Endothelial cell of umbilical vein (primary cell): ENCODE results near the gene CCNG2. TPM values are rescaled to one million over a fixed set of nuclear protein-coding genes. Genes with fewer than 3 reads are reported as not detected.

ENCODE experiments used
- BruUV-seq: library from RNA; stranded (reverse); fragments of 400-500 nt; replicated peaks from 2 replicates; lab custom pipeline; 2021; lab: Mats Ljungman, UMichigan
- CTCF ChIA-PET: fragments of 300-600, 350-600 bp; sonication (Branson Sonifier 250); formaldehyde crosslinking; loops from one replicate; lab custom pipeline; 2021; ENCODE audit warnings: antibody characterized with exemption, inconsistent platforms; lab: Charles Lee
- POLR2A ChIA-PET: fragments of 300-600, 350-600 bp; sonication (Branson Sonifier 250); formaldehyde crosslinking; loops from one replicate; lab custom pipeline; 2021; ENCODE audit warnings: antibody characterized with exemption, inconsistent platforms; lab: Charles Lee
- DNase-seq: peaks from one replicate; pipeline ENCODE4 v3.0.0-alpha.2; 2011; ENCODE audit warnings: low read depth, low spot score
- FAIRE-seq: peaks from 2 replicates; lab custom pipeline; 2011; peaks lifted over from hg19 to GRCh38; lab: Jason Lieb, UNC
- H2AFZ ChIP-seq: 2 replicates; pipeline ENCODE4 v1.6.0; 2012; ENCODE audit warnings: low read depth, low read length, control low read depth, inconsistent platforms
- H3K27ac ChIP-seq: 2 replicates; pipeline ENCODE4 v1.5.1; 2011; ENCODE audit warnings: low read depth, mild to moderate bottlenecking, control low read depth, low read length, moderate library complexity; ENCODE audit not compliant: insufficient read depth
- H3K27me3 ChIP-seq, 2 experiments: 2 replicates each; pipeline versions ENCODE4 v1.6.0 to v1.6.1; 2011; ENCODE audit warnings: low read length in 2 of 2, mixed read lengths in 1 of 2; ENCODE audit not compliant: control insufficient read depth in 2 of 2, insufficient read depth in 2 of 2
- H3K36me3 ChIP-seq, 2 experiments: 2 replicates in 1 of 2; 3 replicates in 1 of 2; pipeline ENCODE4 v1.5.1; 2011; ENCODE audit warnings: low read length in 2 of 2, mild to moderate bottlenecking in 1 of 2, moderate library complexity in 1 of 2; ENCODE audit not compliant: control insufficient read depth in 2 of 2, insufficient read depth in 2 of 2; ENCODE audit errors: extremely low read depth in 1 of 2
- H3K4me1 ChIP-seq: 3 replicates; pipeline ENCODE4 v1.5.1; 2011; ENCODE audit warnings: mild to moderate bottlenecking, low read length; ENCODE audit not compliant: control insufficient read depth, insufficient read depth; ENCODE audit errors: extremely low read depth
- H3K4me2 ChIP-seq: 2 replicates; pipeline ENCODE4 v1.6.1; 2011; ENCODE audit warnings: low read length, control low read depth, mixed read lengths; ENCODE audit not compliant: insufficient read depth
- H3K4me3 ChIP-seq, 3 experiments: fragments of 200-600 bp in 1 of 3; sonication (generic), shearing (Covaris generic) in 1 of 3; replicated peaks in 1 of 3; 2 replicates each; pipeline ENCODE4 v1.5.1; 2011 to 2016; ENCODE audit warnings: control low read depth in 3 of 3, low read length in 3 of 3, mild to moderate bottlenecking in 2 of 3, inconsistent platforms in 1 of 3, low read depth in 1 of 3, moderate library complexity in 1 of 3; ENCODE audit not compliant: insufficient read depth in 1 of 3
- H3K79me2 ChIP-seq: 2 replicates; pipeline ENCODE4 v1.6.0; 2012; ENCODE audit warnings: low read length, inconsistent platforms; ENCODE audit not compliant: control insufficient read depth, insufficient read depth
- H3K9ac ChIP-seq: replicated peaks from 2 replicates; pipeline ENCODE3; 2011; ENCODE audit warnings: low read length, control low read depth; ENCODE audit not compliant: insufficient read depth; ENCODE audit errors: extremely low read depth
- H3K9me1 ChIP-seq: replicated peaks from 3 replicates; pipeline ENCODE4 v1.6.0; 2011; ENCODE audit warnings: mild to moderate bottlenecking, low read length; ENCODE audit not compliant: control insufficient read depth, insufficient read depth; ENCODE audit errors: extremely low read depth
- H3K9me3 ChIP-seq: replicated peaks from 2 replicates; pipeline ENCODE4 v1.5.1; 2012; ENCODE audit warnings: low read length, inconsistent platforms; ENCODE audit not compliant: control insufficient read depth, insufficient read depth
- H4K20me1 ChIP-seq: replicated peaks from 2 replicates; pipeline ENCODE3; 2011; ENCODE audit warnings: mild to moderate bottlenecking, low read length; ENCODE audit not compliant: control insufficient read depth, insufficient read depth; ENCODE audit errors: extremely low read depth
- CTCF ChIP-seq, 2 donors: IDR thresholded peaks; 1 replicate in 1 of 2; 2 replicates in 1 of 2; pipeline ENCODE4 v1.5.1; 2011; ENCODE audit warnings: low read length in 2 of 2, mild to moderate bottlenecking in 2 of 2, moderate library complexity in 2 of 2, control low read depth in 1 of 2, inconsistent platforms in 1 of 2, low read depth in 1 of 2; ENCODE audit not compliant: insufficient read depth in 1 of 2; ENCODE audit errors: extremely low read depth in 1 of 2
- EZH2 ChIP-seq: IDR thresholded peaks from 2 replicates; pipeline ENCODE4 v1.6.1; 2012; ENCODE audit warnings: borderline replicate concordance, low read depth, mild to moderate bottlenecking, moderate library complexity, low read length, inconsistent platforms; ENCODE audit not compliant: severe bottlenecking
- FOS ChIP-seq: IDR thresholded peaks from 2 replicates; pipeline ENCODE4 v1.6.1; 2011; ENCODE audit warnings: mild to moderate bottlenecking, low read length, moderate library complexity, borderline replicate concordance; ENCODE audit not compliant: insufficient read depth
- GATA2 ChIP-seq: IDR thresholded peaks from 2 replicates; pipeline ENCODE4 v1.7.0; 2011; ENCODE audit warnings: low read depth, mild to moderate bottlenecking, moderate library complexity, mixed read lengths, low read length; ENCODE audit not compliant: insufficient read length, insufficient read depth
- JUN ChIP-seq: IDR thresholded peaks from 2 replicates; pipeline ENCODE4 v1.6.1; 2011; ENCODE audit warnings: borderline replicate concordance, low read depth; ENCODE audit not compliant: insufficient read length, insufficient read depth
- MAX ChIP-seq: IDR thresholded peaks from 2 replicates; pipeline ENCODE4 v1.6.1; 2011; ENCODE audit not compliant: insufficient read depth, insufficient read length
- MYC ChIP-seq: IDR thresholded peaks from one replicate; pipeline ENCODE4 v1.6.1; 2011; ENCODE audit warnings: mild to moderate bottlenecking, low read depth, low read length
- POLR2A ChIP-seq: IDR thresholded peaks from 2 replicates; pipeline ENCODE4 v1.6.1; 2012; ENCODE audit warnings: low read depth, mild to moderate bottlenecking, control low read depth, low read length
- POLR2AphosphoS5 ChIP-seq: IDR thresholded peaks from 2 replicates; pipeline ENCODE4 v1.6.1; 2012; ENCODE audit warnings: low read depth, mild to moderate bottlenecking, control low read depth, low read length, moderate library complexity; ENCODE audit not compliant: insufficient read depth
- dilution Hi-C: fragments of 300-500 bp; cut with MboI; formaldehyde crosslinking; loops from one replicate; pipeline ENCODE4 v1.15.0; 2019; ENCODE audit warnings: low sequenced_read_pairs; ENCODE audit not compliant: extremely low pct_ligation_motif_present
- intact Hi-C: fragments of 100-400 bp; cut with micrococcal nuclease; formaldehyde crosslinking; loops from one replicate; pipeline ENCODE4 v1.10.0; 2022
- polyA plus RNA-seq, 4 experiments: library from polyadenylated mRNA; depleted of rRNA in 3 of 4; stranded (reverse) in 3 of 4; unstranded in 1 of 4; fragments of >200 nt; gene quantifications; 2 replicates each; pipeline versions ENCODE4 v1.2.1 to v1.2.3, GENCODE V29; 2011 to 2012; ENCODE audit warnings: missing spikeins in 1 of 4
- total RNA-seq: library from RNA; stranded (reverse); gene quantifications from 2 replicates; pipeline ENCODE4 v1.2.3, GENCODE V29; 2021

Gene CCNG2
- total and polyA plus RNA-seq, 2 donors (not counting 3 experiments of a cell fraction or from before 2014, with no cell fraction given) = 7.9 to 28.3 TPM

GRCh38 chr4:77154065-77154464 is 2.9 kb upstream of the CCNG2 start:
- intact Hi-C loops = no loop called here
- Histone ChIP-seq H3K9ac (no peak overlapping the region), H2AFZ (no peak overlapping the region), H3K9me3 (no peaks in the 10 kb centered on the region), H3K9me1 (no peaks in the 10 kb centered on the region), H4K20me1 (no peaks in the 10 kb centered on the region), H3K27ac (no peak overlapping the region), H3K79me2 (no peaks in the 10 kb centered on the region), H3K4me1 (peaks cover 14% of the 10 kb centered on the region), H3K4me2 (no peak overlapping the region), H3K27me3 (peaks cover 22 to 23% of the 10 kb centered on the region in 2 experiments), H3K4me3 (no peak overlapping the region), H3K36me3 (no peaks in the 10 kb centered on the region)
- ChIA-PET CTCF (interaction anchor here (1.8 to 7.0 kb wide), 3 partner anchors 49 to 60 kb away, joined by 4 to 63 read pairs (median 13); no protein-coding TSS in a partner anchor), POLR2A (no interaction called here)
- FAIRE-seq = no peak
- no peak for TF ChIP-seq POLR2A
- TF ChIP-seq MYC = no peak
- TF ChIP-seq GATA2 = no peak
- no peak for TF ChIP-seq JUN
- no peak for TF ChIP-seq FOS
- no peak for TF ChIP-seq POLR2AphosphoS5
- no peak for TF ChIP-seq CTCF (IDR thresholded peaks at IDR 0.05; ENCODE audit: extremely low read depth in 1 of 2, insufficient read depth in 1 of 2, low read depth in 1 of 2, low read length in 2 of 2)
- no peak for TF ChIP-seq MAX
- no peak for TF ChIP-seq EZH2
- DNase-seq = no peak
- BruUV-seq = no TSS peak
- dilution Hi-C loops = no loop called here
